Cerebellar nuclear complex (tissue), 1 donor: ENCODE data around the gene DUS1L.

ENCODE experiments used
- DNase-seq, 2 experiments: peaks; one replicate each; lab custom pipeline; 2025; lab: John Stamatoyannopoulos, UW

DUS1L gene

GRCh38 chr17:82100502-82101298 lies 35.1 kb upstream of the DUS1L start:
- no peak for DNase-seq

- no peak for DNase-seq
Measured at GRCh38 chr17:82098939-82099763, 33.5 kb upstream of the DUS1L start.

- peak in 1 of 2 experiments; percentile 49 for DNase-seq
Measured at GRCh38 chr17:82098169-82098938, 32.8 kb upstream of the DUS1L start, which contains the start of gene FASN. Gene FASN (minus strand): TSS chr17:82098236. CDS start chr17:82096445, 1,791 bp downstream.

GRCh38 chr17:82097919-82098168 lies 32.2 kb upstream of the DUS1L start:
- DNase-seq = no peak

GRCh38 chr17:82097184-82097918 lies 31.7 kb upstream of the DUS1L start:
- DNase-seq = no peak

GRCh38 chr17:82096709-82097183 lies 31.1 kb upstream of the DUS1L start:
- no peak for DNase-seq

GRCh38 chr17:82095777-82096708 lies 30.4 kb upstream of the DUS1L start:
- DNase-seq = no peak

GRCh38 chr17:82094931-82095776 lies 29.6 kb upstream of the DUS1L start:
- DNase-seq = no peak

GRCh38 chr17:82092995-82093751 lies 27.6 kb upstream of the DUS1L start:
- DNase-seq = no peak

GRCh38 chr17:82092628-82092994 lies 27.0 kb upstream of the DUS1L start:
- DNase-seq = no peak

GRCh38 chr17:82092094-82092586 lies 26.5 kb upstream of the DUS1L start:
- no peak for DNase-seq

GRCh38 chr17:82091264-82092066 lies 25.9 kb upstream of the DUS1L start:
- no peak for DNase-seq

GRCh38 chr17:82090549-82091263 lies 25.1 kb upstream of the DUS1L start:
- DNase-seq = no peak

- no peak for DNase-seq
Measured at GRCh38 chr17:82089723-82090548, 24.3 kb upstream of the DUS1L start.

- DNase-seq = no peak
Measured at GRCh38 chr17:82088838-82089722, 23.5 kb upstream of the DUS1L start.
